ENCODE data around the gene AKAP13. TPM values are rescaled to one million over a fixed set of nuclear protein-coding genes. Genes with fewer than 3 reads are reported as not detected.

The AKAP13 gene
- total RNA-seq, 1 donor from 2014 or later, result 184 TPM

DNA sequence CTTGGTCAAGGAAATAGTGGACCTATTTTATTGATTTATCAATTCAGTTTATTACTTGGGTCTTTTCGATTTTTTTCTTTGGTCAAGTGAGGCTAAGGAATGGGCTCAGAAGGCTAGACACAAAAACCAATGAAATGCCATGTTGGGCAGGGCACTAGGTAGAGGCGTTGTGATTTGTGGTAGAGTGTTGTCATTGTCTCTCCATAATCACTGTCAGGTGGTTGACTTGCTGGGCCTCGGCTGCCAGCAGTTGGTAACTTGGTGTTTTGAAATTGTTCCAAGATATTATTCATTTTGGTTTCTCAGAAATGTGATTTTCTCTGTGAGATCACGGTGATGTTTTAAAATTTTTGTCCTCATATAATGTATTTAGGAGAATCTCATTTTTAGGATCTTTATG is 240.7 kb downstream of the AKAP13 start:
- DNase-seq (ENCODE audit: low spot score), result no peak

DNA sequence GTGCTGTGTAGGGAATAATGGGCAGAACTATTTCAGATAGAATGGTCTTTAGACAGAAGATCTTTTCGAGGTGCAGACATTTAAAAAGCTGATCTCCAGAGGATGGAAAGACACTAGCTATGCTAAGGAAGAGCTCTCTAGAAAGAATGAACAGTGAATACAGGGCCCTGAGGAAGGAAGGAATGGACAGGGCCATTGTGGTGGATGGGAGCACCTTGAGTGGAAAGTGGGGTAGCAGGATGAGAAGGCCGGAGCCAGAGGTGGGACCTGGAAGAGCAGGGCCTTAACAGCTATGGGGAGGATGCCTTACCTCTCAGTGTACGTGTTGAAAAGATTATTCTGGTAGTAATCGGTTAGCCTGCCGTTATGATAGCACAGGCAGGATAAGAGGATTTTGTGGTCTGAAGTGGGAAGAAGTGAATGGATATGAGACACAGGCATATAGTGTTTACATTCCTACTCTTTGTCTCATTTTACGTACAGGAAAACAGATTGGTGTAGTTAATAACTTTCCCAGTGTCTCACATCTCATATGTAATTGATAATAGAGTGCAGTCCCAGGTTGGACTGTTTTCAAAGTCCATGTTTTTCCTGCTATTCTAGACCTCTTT is 241.9 kb downstream of the AKAP13 start:
- DNase-seq (ENCODE audit: low spot score), result no peak

DNA sequence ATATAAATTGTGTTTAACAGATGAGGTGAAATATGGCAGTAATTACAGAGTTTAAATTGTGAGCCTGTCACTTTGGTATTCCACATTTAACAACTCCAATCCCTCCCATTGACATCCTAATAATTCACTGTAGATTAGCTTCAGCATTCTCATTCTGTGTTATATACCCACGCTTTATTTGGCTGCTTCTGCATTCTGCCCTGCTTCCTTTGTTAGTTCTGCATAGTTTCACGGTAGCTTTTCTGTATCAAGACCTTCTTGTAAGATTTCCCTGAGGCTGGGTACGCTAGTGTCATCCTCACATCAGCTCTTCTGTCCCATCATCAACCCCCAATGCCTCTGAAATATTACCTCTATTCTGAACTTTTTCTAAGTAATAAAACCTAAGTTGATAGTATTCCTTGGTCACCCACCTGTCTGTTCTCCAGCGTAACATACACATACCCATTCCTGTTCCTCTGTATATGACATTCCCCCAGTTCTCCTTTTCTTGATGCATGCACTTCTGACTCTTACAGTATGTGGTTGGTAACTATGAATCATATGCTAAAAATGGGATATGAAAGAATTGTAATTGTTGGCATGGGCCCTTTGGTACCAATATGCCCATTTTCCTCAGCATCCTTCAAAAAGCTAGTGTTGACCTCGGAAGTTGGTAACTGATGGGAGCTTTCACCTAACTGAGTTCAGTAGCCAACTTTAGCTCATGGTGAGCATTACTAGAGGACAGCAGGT is 243.1 kb downstream of the AKAP13 start:
- DNase-seq (ENCODE audit: low spot score), result no peak

DNA sequence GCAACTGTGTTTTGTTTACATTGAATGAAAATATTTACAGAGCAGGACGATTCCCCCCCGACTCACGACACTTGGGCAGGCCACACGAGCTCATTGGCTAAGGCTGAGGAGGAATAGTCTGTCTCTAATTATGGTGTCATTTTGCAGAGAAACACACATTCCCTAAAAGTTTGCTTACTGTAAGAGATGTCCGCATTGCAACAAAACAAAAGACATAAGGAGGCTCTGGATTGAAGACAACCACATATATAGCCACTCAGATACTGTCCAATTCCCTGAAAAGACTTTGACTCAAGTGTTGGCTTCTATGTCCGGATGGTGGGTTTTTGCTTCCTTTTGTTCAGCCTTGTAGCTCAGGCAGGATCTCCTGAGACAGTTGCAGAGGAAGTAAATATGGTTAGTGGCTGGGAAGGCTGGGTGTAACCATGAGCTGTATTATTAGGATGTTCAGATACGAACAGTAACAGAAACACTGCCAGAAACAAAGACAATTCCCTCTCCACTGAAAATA is 243.9 kb downstream of the AKAP13 start:
- no peak for DNase-seq (ENCODE audit: low spot score)

DNA sequence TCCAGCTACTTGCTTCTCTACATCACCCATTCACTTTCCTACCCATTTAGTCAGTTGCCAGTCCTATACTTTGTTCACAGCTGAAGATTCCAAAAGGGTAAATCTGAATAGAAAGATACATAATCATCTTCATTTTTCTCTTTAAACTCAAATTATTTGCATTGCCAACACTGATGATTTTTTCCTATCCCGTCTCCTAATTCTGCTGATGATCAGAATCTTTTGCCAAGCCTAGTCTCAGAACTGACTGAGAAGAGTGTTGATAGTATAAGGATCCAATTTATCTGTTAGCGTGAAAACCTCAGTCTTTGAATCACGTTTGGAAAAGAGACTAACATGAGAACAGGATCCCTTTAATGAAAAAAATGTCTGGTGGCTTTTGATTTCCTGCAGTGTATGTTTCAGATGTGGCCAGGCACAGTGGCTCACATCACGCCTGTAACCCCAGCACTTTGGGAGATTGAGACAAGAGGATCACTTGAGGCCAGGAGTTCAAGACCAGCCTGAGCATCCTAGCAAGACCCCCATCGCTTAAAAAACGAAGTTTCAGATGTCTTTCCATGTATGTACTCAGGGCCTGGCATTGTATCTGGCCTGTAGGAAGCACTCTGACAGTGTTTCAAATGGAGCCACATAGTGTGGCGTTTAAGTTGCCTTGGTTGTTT is 244.9 kb downstream of the AKAP13 start:
- DNase-seq (ENCODE audit: low spot score), result no peak

DNA sequence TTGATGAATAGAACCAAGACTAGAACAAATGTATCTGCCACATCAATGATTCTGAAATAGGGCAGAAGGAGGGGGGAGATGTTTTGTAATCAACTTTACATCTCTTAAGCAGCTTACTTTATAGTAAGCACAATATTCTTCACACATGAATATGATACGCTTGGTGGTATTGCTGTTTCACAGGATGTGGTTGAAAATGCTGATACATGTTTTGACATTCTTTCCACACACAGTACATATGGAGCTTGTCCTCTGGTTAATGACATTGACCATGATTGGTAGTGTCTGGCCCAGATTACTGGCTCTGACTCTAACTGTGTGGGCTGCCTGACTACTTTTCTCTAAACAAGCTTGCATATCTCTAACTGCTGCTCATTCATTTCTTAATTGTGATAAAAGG is 245.5 kb downstream of the AKAP13 start:
- no peak for DNase-seq (ENCODE audit: low spot score)

DNA sequence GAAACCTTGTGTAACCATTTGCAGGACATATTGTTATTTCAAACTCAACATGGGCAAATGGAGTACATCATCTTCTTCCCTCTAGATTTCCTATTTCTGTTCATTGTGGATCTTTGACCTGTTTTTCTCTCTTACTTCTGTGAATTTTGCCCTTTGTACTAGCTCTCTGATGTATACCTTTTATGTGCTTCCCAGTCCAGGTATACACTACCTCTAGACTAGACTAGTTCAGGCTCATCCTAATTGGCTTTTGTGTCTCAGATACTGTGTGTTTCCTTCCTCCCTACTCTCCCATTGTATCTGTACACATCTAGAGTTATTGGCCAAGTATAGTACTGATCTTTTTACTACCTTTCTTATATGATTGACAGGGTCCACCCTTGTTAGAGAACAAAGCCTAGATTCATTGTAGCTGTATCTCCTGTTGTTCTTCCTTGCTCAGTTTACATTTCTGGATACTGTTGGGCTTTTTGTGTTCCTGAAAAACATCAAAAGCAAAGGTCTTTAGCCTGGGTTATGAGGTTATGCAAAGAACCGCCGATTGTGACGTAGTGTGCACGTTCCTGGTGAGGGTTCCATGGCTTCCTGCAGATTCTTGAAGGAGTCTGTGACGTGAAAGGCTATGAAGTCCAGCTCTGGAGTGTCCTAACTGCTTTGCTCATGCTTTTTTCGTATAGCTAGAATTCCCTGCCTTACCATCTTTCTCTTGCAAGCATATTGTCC is 247.0 kb downstream of the AKAP13 start:
- DNase-seq (ENCODE audit: low spot score), result no peak

DNA sequence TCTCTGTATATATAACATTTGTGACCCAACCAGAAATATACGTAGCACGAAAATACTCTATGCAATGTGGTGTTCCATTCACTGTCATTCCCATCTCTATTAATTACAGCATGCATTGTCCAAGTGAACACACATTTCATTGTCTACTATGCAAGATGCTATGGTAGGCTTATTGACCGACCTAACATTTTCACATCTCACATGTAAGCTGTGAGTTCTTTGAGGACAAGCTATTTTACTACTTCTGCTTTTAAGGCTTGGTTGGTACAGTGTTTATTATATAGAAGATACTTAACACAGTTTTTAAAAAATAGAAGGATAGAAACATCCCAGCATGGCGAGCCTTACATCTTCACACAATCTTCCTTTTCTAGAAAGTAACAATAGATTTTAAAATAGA is 249.9 kb downstream of the AKAP13 start:
- no peak for DNase-seq (ENCODE audit: low spot score)

DNA sequence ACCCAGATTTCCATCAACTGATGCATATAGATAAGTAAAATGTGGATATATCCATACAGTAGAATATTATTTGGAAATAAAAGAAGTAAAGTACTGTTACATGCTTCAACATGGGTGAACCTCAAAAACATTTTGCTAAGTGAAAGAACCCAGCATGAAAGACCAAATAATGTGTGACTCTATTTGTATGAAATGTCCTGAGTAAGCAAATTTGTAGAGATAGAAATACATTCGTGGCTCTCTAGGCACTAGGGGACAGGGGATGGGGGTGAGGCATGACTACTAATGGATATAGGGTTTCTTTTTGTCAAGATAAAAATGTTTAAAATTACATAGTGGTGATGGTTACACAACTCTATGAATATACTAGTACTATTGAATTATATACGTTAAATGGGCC is 250.6 kb downstream of the AKAP13 start:
- no peak for DNase-seq (ENCODE audit: low spot score)

DNA sequence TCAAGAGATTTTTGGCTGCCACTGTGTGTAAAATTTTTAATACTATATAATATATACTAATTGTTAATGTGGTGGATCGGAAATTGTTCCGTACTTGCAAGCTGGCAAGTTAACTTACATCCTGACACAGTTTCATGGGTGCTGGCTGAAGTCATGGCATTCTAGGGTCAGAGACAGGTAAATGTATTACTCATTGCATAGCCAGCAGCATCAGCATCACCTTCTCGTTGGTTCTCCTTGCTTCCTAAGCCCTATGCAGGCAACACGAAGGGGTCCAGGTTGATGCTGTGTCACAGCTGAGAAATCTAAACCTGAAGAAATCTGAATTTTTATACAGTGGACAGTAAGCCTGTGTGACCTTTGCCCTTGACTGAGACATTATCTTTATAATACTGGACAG is 251.6 kb downstream of the AKAP13 start:
- DNase-seq (ENCODE audit: low spot score), result no peak

DNA sequence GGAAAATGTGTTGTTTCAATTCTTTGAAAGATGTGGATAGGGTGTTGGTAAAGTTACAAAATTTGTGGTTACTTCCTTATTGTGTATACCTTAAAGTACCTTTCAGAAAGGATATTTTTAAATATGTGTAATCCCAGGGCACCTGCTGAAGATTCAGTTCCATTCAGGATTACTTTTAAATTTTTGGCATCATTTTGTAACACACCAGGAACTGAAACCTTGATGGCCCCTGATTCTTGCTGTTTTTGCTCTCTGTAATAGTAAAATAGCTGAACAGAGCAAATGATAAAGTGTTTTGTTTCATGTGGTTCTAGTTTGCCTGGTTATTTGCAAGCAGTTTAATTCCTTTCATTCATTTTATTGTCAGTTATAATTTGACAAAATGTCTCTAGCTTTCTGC is 253.5 kb downstream of the AKAP13 start:
- no peak for DNase-seq (ENCODE audit: low spot score)

DNA sequence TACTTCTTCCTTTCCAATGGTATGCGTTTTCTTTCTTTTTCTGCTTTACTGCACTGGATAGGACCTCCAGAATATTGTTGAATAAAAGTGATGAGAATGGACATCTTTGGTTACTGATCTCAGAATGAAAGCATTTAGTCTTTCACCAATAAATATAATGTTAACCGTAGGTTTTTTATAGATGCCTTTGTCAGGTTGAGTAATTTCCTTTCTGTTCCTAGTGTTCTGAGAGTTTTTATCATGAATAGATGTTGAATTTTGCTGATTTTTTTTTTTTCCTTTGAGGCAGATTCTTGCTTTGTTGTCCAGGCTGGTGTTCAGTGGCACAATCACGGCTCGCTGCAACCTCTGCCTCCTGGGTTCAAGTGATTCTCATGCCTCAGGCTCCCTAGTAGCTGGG is 255.9 kb downstream of the AKAP13 start:
- no peak for DNase-seq (ENCODE audit: low spot score)

DNA sequence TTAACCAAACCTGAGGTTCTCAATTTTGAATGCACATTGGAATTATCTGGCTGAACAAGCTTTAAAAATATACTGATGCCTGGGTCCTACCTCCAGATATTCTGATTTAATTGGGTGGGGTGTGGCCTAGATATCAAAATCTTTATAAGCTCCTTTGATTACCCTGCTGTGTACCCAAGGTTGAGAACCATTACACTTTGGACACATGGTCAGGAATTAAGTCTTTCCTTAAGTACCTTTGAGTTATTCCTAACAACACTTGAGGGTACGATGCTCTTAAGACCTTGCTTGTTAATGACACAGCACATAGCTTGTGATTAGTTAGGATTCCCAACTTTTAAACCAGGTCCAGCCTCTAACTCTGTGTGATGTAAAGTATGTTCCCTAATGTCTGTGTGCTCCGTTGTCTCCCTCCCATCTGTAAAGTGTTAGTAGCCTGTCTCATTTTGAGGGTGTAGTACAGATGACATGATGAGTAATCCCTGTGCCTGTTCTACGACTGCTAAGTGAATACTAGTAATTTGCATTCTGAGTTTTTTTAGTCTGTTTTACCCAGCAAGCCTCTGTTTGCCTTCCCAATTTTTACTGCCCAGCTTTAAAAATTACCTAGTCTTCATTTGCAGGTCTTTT is 259.5 kb downstream of the AKAP13 start:
- DNase-seq (ENCODE audit: low spot score), result no peak

DNA sequence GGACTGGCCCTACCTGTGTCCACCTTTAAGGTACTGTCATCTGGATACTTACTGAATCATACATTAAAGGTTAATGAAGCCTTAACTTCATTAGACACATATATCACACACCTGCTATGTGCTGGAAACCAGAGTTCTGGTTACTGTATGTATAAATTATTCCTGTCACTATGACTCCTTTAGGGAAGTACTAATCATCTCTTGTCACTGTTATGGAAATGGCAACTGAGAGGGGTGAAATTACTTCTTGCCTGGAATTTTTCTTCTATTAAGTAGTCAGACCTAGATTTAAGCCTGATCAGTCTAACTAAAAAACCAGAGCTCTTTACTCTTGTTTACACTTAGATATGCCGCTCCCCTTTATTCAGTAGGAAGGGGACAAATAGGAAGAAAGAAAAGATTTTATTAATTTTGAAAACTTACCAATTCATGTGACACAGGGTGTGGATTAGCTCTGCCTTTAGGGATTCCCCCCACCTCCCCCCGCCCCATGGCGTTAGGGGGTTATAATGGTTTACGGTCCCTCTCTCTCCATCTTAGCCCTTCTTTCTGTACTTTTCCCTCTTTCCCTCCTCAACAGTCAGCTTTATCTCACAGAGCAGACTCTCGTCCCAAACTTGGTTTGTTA is 261.8 kb downstream of the AKAP13 start:
- DNase-seq (ENCODE audit: low spot score), result no peak

DNA sequence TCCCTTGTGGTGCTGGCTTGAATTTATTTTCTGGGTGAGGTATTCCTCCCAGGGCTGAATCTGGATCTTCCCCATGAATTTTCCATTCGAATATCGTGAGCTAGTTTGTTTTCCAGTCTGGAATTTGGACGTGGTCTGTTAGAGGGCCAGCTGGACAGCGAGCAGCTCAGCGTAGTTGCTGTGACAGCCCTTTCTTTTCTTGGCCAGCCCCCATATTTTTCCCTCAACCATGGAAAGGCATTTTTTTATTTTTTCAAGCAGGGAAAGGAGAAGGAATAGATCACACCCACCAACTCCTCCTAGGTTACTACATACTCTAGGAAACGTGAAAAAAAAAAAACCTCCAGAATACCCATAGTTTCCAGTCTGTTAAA is 262.3 kb downstream of the AKAP13 start:
- DNase-seq (ENCODE audit: low spot score), result peak; percentile 71

DNA sequence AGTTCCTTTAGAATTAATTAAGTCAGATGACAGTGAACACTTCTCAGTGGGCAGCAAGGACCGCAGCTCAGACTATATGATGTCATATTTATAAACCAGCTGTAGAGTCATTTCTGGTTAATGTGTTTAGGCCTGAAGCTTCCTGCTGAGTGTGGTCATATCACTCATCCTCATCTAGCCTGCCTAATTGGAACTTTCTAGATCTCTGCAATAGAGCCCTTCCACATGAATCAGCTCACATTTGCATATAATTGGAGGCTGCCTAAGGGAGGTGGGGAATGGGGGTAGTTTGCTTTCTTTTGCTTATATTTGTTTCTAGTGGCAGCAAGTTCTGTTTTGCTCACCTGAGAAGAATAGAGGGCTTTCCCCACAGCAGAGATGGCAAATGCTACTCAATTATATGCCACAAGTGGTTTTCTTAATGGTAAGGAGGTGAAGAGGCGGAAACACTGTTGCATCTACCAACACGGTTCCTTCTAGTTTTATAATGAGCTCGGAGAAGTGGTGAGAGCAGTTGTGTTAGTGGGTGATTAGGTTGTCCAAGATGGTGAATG is 266.2 kb downstream of the AKAP13 start:
- no peak for DNase-seq (ENCODE audit: low spot score)

DNA sequence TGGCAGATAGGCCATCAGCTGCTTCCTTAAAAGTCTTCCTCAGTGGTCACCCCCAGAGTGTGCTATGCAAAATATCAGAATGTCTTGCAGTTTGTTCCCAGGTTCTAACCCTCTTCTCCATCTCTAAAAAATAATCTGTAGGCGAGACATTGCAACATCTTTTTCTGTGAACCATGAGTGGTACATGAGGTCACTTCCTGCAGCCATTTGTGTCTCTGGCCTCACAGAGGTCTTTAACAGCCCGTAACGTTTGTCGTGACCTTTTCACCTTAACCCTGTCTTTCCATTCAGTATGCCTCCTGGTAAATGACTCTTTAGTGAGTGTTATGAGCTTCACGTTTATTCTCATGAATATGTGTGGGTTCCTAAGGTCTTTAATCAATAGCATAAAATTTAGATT is 269.0 kb downstream of the AKAP13 start:
- no peak for DNase-seq (ENCODE audit: low spot score)

DNA sequence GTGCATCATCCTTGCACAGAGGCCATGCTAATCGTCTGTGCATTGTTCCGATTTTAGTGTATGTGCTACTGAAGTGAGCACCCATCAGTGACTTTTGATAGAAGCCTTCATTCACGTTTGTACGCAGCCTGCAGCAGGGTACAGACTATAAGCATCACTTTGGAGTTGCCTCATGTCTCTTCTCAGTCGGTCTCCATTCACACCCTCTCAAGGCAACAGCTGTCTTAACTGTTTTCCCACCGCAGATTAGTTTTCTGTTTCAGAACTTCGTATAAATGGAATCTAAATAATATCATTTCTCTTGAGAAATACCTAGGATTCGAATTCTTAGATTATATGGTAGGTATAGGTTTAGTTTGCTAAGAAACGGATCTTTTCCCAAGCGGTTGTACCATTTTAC is 271.1 kb downstream of the AKAP13 start:
- DNase-seq (ENCODE audit: low spot score), result no peak

DNA sequence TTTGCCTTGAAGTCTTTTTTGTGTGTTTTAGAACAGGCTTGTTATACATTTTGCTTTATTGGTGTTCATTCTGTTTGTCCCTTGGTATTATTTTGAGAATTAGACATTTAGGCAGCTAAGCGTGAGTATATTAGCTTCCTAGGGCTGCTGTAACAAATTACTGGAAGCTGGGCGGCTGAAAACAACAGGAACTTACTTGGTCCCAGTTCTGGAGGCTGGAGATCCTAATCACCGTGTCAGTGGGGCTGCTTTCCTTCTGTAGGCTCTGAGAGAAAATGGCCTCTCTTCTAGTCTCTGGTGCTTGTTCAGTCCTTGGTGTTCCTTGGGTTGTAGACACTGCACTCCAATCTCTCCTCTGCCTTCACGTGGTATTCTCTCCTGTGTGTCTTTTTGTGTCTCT is 272.1 kb downstream of the AKAP13 start:
- DNase-seq (ENCODE audit: low spot score), result no peak

DNA sequence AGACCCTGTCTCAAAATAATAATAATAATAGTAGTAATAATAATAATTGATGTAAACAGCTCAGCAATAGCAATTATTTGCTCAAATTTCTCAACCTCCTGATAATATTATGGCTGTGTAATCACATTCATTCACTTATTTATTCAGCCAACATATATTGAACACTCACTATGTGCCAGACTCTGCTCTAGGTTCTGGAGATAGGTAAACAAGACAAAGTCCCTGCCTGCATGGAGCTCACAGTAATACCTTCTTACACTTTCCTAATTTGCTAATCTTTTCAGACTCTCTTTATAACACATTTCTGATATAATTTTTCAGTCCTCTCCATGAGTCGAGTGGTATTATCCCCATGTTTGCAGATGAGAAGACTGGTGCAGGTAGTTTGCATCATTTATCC is 276.7 kb downstream of the AKAP13 start:
- DNase-seq (ENCODE audit: low spot score), result no peak

DNA sequence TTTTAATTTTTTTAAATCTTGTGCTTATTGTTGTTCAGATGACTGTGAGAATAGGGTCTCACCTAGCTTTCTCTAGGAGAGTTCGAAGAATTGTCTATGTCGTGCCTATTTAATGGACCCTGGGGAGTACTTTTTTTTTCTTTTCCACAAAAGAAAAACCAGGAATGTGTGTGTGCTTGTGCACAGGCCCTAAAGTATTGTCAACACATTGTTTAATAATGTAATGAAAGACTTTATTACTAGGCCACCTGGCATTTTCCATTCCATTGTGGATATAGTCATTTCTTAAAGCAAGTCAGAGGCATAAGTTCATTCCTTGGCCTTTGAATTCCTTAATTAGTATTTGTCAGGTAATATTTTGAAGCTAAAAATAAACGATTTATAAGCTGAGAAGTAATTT is 278.4 kb downstream of the AKAP13 start:
- no peak for DNase-seq (ENCODE audit: low spot score)
